HUDEP-2 (cell line): ENCODE results near the gene CSNK1G2.

Source experiments
- DNase-seq, 76 experiments: peaks; one replicate each; lab custom pipeline; 2025; ENCODE audit not compliant: unreplicated experiment in 76 of 76; lab: John Stamatoyannopoulos, UW

Gene CSNK1G2

GRCh38 chr19:1941146-1942077 is at the start of gene CSNK1G2:
CSNK1G2 (plus strand) TSS chr19:1941172; CDS start chr19:1969773, 28,601 bp downstream.
- DNase-seq, result peak in 3 of 76 experiments; percentile 36 to 52 (median 41)

GRCh38 chr19:1893791-1894190 is 47.2 kb upstream of the CSNK1G2 start:
- no peak for DNase-seq

GRCh38 chr19:1896508-1896907 is 44.5 kb upstream of the CSNK1G2 start:
- no peak for DNase-seq

- DNase-seq, result no peak
Observed at GRCh38 chr19:1901940-1902404, 39.0 kb upstream of the CSNK1G2 start.

GRCh38 chr19:1902923-1903322 is 38.0 kb upstream of the CSNK1G2 start:
- no peak for DNase-seq

GRCh38 chr19:1904860-1905109 is 36.2 kb upstream of the CSNK1G2 start:
- DNase-seq, result no peak

- peak in 75 of 76 experiments; percentile 85 to 100 (median 100) for DNase-seq
Observed at GRCh38 chr19:1905110-1905862, 35.7 kb upstream of the CSNK1G2 start, which contains the start of the genes ADAT3 and SCAMP4. ADAT3 (plus strand) TSS chr19:1905399; CDS start chr19:1912048, 6,649 bp downstream. SCAMP4 (plus strand) TSS chr19:1905399; CDS start chr19:1915020, 9,621 bp downstream.

GRCh38 chr19:1905863-1906375 is 35.1 kb upstream of the CSNK1G2 start:
- DNase-seq, result no peak

- DNase-seq, result no peak
Observed at GRCh38 chr19:1906985-1907562, 33.9 kb upstream of the CSNK1G2 start.

GRCh38 chr19:1907563-1908363 is 33.2 kb upstream of the CSNK1G2 start:
- peak in 1 of 76 experiments; percentile 15 for DNase-seq

- no peak for DNase-seq
Observed at GRCh38 chr19:1908364-1908678, 32.7 kb upstream of the CSNK1G2 start.

- no peak for DNase-seq
Observed at GRCh38 chr19:1909761-1910080, 31.3 kb upstream of the CSNK1G2 start.

- DNase-seq, result no peak
Observed at GRCh38 chr19:1910177-1910576, 30.8 kb upstream of the CSNK1G2 start.

- DNase-seq, result no peak
Observed at GRCh38 chr19:1911098-1911497, 29.9 kb upstream of the CSNK1G2 start.

GRCh38 chr19:1911995-1912394 is 29.0 kb upstream of the CSNK1G2 start:
- peak in 26 of 76 experiments; percentile 6 to 45 (median 28) for DNase-seq

- DNase-seq, result no peak
Observed at GRCh38 chr19:1912760-1913505, 28.0 kb upstream of the CSNK1G2 start.

- no peak for DNase-seq
Observed at GRCh38 chr19:1913781-1914577, 27.0 kb upstream of the CSNK1G2 start.

GRCh38 chr19:1914826-1915341 is 26.1 kb upstream of the CSNK1G2 start:
- DNase-seq, result no peak

- no peak for DNase-seq
Observed at GRCh38 chr19:1917146-1917545, 23.8 kb upstream of the CSNK1G2 start.
